BJ (cell line): ENCODE data around the gene CCDC43. TPM values are rescaled to one million over a fixed set of nuclear protein-coding genes. Genes with fewer than 3 reads are reported as not detected.
A peak's percentile ranks its signal among the peaks of the same experiment; 100 is the strongest.

Experiments used
- CTCF ChIA-PET: fragments of 350-600 bp; formaldehyde crosslinking; extraction: SDS; loops from one replicate; lab custom pipeline; 2021; ENCODE audit warnings: antibody characterized with exemption, inconsistent platforms; lab: Yijun Ruan, JAX
- POLR2A ChIA-PET: fragments of 300-600 bp; sonication (Branson Sonifier 250); formaldehyde crosslinking; extraction: SDS; loops from one replicate; lab custom pipeline; 2021; ENCODE audit warnings: antibody characterized with exemption; lab: Charles Lee
- DNase-seq: peaks from one replicate; pipeline ENCODE4 v3.0.0-alpha.2; 2011; ENCODE audit warnings: low read depth
- H3K27me3 ChIP-seq: 2 replicates; pipeline ENCODE4 v1.6.0; 2011; ENCODE audit warnings: low read length; ENCODE audit not compliant: control insufficient read depth, insufficient read depth
- H3K36me3 ChIP-seq: 2 replicates; pipeline ENCODE4 v1.5.1; 2011; ENCODE audit warnings: low read length; ENCODE audit not compliant: control insufficient read depth, insufficient read depth
- H3K4me3 ChIP-seq: 2 replicates; pipeline ENCODE4 v1.5.1; 2011; ENCODE audit warnings: low read depth, mild to moderate bottlenecking, control low read depth, low read length
- CTCF ChIP-seq: IDR thresholded peaks from 2 replicates; pipeline ENCODE4 v1.5.1; 2011; ENCODE audit warnings: low read depth, mild to moderate bottlenecking, control low read depth, inconsistent platforms, low read length, moderate library complexity; ENCODE audit not compliant: insufficient read depth
- polyA minus RNA-seq: library from RNA; depleted of rRNA, polyadenylated mRNA; stranded (reverse); fragments of >200 nt; gene quantifications from 2 replicates; pipeline ENCODE4 v1.2.3, GENCODE V29; 2011; rRNA and poly(A)+ RNA removed
- polyA plus RNA-seq: library from polyadenylated mRNA; depleted of rRNA; stranded (reverse); fragments of >200 nt; gene quantifications from 2 replicates; pipeline ENCODE4 v1.2.3, GENCODE V29; 2011; rRNA removed

CCDC43 gene
- polyA plus RNA-seq (4.7 and 10.8 TPM in 2 replicates), polyA minus RNA-seq (3.2 and 4.4 TPM in 2 replicates)

GRCh38 chr17:44689477-44690217 is at the start of gene CCDC43:
CCDC43 (minus strand) TSS chr17:44689776; CDS start chr17:44689753, 23 bp downstream.
- peak; percentile 65 for DNase-seq
- no peak for TF ChIP-seq CTCF
- peak within 1 kb of the TSS; percentile 85 for H3K4me3 ChIP-seq
- POLR2A ChIA-PET = no interaction called here
- CTCF ChIA-PET = interaction anchor here (1.0 to 1.6 kb wide), 3 partner anchors 17 to 166 kb away, joined by 3 to 4 read pairs (median 4); partner anchors contain the start of gene DBF4B
- no peaks in the 10 kb centered on the region for H3K36me3 ChIP-seq
- no peaks in the 10 kb centered on the region for H3K27me3 ChIP-seq

- no peak for TF ChIP-seq CTCF
- DNase-seq = no peak
- Histone ChIP-seq H3K27me3 (no peaks in the 10 kb centered on the region), H3K4me3 (no peak overlapping the region), H3K36me3 (peaks cover 3% of the 10 kb centered on the region; the same call in 1 of the 2 replicates)
- ChIA-PET CTCF (interaction anchor here (1.1 to 1.2 kb wide), 2 partner anchors 14 to 19 kb away, joined by 3 to 4 read pairs; no protein-coding TSS in a partner anchor), POLR2A (no interaction called here)
Measured at GRCh38 chr17:44738214-44738906, 48.8 kb upstream of the CCDC43 start.

- no peak for TF ChIP-seq CTCF
- ChIA-PET CTCF (interaction anchor here (1.4 kb wide), 1 partner anchor 43 kb away, joined by 3 read pairs; no protein-coding TSS in a partner anchor), POLR2A (no interaction called here)
- Histone ChIP-seq H3K27me3 (no peaks in the 10 kb centered on the region), H3K36me3 (peaks cover 3% of the 10 kb centered on the region; the same call in 1 of the 2 replicates), H3K4me3 (no peak overlapping the region)
- DNase-seq = no peak
Measured at GRCh38 chr17:44736551-44737240, 47.1 kb upstream of the CCDC43 start.

GRCh38 chr17:44734272-44734671 is 44.7 kb upstream of the CCDC43 start:
- no peak for DNase-seq
- ChIA-PET CTCF (interaction anchor here (0.6 to 1.0 kb wide), 2 partner anchors 18 to 44 kb away, joined by 3 read pairs; no protein-coding TSS in a partner anchor), POLR2A (no interaction called here)
- no peak for TF ChIP-seq CTCF
- Histone ChIP-seq H3K27me3 (no peaks in the 10 kb centered on the region), H3K4me3 (no peak overlapping the region), H3K36me3 (peaks cover 2% of the 10 kb centered on the region; the same call in 1 of the 2 replicates)
